HG03097 (cell line): ENCODE data around the gene SRPK2.
"Not testable (repeated sequence)": the region's sequence is repeated elsewhere in the genome, so short reads cannot be mapped to it uniquely, and the experiment has no call there.

Experiments
- ATAC-seq: cut with Tn5 transposase; IDR thresholded peaks from one replicate; pipeline ENCODE4 v1.9.1; 2021; ENCODE audit not compliant: unreplicated experiment, low FRiP score

SRPK2 gene

GRCh38 chr7:105377903-105378302 is 10.8 kb downstream of the SRPK2 start:
- no peak for ATAC-seq

GRCh38 chr7:105376908-105377533 is 11.7 kb downstream of the SRPK2 start:
- ATAC-seq = no peak

- ATAC-seq = no peak
Observed at GRCh38 chr7:105369944-105370343, 18.8 kb downstream of the SRPK2 start.

- ATAC-seq = no peak
Observed at GRCh38 chr7:105367458-105367857, 21.3 kb downstream of the SRPK2 start.

DNA sequence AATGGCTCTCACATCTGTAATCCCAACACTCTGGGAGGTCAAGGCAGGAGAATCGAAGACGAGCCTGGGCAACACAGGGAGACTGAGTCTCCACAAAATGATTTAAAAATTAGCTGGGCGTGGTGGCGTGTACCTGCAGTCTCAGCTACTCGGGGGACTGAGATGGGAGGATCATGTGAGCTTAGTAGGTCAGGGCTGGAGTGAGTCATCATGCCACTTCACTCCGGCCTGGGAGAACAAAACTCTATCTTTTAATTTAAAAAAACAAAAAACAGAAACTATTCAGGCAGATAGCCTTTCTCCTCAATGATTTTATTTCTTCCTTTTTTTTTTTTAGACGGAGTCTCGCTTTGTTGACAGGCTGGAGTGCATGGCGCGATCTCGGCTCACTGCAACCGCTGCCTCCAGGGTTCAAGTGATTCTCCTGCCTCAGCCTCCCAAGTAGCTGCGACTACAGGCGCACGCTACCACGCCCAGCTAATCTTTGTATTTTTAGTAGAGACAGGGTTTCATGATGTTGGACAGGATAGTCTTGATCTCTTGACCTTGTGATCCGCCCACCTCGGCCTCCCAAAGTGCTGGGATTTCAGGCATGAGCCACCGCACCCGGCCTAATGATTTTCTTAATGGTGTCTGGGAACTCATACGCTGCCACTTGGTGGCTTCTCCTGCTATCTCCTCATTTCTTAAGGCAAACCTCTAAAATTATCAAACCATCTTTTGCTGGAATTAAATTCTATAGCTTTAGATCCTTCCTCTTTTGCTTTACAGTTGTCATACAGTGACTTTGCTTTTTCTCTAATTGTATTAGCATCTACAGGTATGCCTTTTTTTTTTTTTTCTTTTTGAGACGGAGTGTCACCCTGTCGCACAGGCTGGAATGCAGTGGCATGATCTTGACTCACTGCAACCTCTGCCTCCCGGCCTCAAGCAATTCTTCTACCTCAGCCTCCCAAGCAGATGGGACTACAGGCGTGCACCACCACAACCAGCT is 22.9 kb downstream of the SRPK2 start:
- ATAC-seq = no peak

GRCh38 chr7:105364684-105365083 is 24.0 kb downstream of the SRPK2 start:
- ATAC-seq = no peak

- ATAC-seq = not testable (repeated sequence)
Observed at GRCh38 chr7:105363657-105364056, 25.1 kb downstream of the SRPK2 start.

- not testable (repeated sequence) for ATAC-seq
Observed at GRCh38 chr7:105362685-105363084, 26.0 kb downstream of the SRPK2 start.

DNA sequence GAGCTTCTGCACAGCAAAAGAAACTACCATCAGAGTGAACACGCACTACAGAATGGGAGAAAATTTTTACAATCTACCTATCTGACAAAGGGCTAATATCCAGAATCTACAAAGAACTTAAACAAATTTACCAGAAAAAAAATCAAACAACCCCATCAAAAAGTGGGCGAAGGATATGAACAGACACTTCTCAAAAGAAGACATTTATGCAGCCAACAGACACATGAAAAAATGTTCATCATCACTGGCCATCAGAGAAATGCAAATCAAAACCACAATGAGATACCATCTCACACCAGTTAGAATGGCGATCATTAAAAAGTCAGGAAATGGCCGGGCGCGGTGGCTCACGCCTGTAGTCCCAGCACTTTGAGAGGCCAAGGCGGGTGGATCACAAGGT is 26.7 kb downstream of the SRPK2 start:
- not testable (repeated sequence) for ATAC-seq

- not testable (repeated sequence) for ATAC-seq
Observed at GRCh38 chr7:105360149-105360548, 28.6 kb downstream of the SRPK2 start.

- no peak for ATAC-seq
Observed at GRCh38 chr7:105355701-105356100, 33.0 kb downstream of the SRPK2 start.

DNA sequence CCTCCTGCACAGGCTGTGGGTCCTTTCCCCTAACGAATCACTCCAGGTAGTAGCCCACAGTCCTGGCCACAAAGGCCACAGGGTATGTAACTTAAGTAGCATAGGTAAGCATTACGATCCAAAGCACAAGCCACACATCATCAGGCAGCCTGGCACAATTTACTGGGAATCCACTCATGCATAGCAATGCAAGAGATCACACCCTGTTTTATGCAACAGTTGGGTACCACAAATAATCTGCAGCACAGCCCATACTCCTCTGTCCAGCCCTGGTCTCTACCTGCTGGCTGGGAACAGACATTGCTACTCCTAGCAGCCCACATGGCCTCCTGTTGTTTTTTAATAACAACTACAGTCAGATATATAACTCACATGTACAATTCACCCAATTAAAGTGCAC is 34.3 kb downstream of the SRPK2 start:
- ATAC-seq = no peak

DNA sequence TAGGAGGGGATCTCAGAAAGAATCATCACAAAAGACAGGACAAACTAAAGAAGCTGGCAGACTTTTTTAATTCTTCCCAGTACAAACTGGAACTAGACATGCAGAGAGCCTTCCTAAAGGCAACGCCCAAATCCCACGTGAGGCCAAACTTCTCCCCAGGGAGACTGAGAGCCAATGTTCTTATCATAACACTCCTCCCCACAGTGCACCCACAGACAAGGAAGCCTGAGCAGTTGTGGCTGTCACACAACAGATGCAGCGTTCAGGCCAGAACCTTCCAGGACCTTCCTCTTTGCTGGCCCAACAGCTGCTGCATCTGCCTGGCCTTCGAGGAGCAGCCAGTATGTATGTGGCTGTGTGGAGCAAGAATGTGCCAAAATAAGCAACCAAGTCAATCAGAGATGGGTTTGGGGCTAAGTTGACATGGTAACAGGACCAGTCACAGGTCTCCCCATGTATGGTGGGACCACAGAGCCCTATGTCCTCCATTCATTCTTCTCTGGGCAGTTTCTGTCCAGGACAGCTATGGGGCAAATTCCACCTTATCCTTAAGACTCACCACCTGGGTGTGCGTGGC is 34.9 kb downstream of the SRPK2 start:
- no peak for ATAC-seq

DNA sequence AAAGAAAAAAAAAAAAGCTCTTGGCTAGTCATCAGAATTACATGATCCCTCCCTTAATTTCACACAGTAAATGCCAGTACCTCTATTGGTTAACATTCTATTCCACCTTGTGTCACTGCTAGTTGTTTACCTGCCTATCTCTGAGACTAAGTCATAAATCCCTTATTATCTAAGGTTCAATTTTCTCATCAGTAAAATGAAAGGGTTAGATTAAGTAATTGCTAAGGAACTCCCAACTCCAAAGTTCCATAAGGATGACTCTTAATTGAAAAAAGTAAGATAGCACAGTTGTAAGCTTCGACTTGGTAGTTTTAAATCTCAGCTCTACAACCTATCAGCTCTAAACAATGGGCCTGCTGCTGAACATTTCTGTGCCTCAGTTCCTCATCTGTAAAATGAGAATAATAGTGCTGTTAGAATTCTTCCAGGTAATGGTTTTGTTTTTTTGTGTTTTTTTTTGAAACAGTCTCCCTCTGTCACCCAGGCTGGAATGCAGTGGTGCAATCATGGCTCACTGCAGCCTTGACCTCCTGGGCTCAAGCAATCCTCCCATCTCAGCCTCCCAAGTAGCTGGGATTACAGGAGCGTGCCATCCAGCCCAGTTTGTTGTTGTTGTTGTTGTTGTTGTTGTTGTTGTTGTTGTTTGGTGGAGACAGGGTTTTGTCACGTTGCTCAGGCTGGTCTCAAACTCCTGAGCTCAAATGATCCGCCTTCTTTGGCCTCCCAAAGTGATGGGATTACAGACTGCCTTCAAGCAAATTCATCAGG is 35.6 kb downstream of the SRPK2 start:
- ATAC-seq = no peak

GRCh38 chr7:105352018-105352612 is 36.6 kb downstream of the SRPK2 start:
- ATAC-seq = peak; percentile 79

DNA sequence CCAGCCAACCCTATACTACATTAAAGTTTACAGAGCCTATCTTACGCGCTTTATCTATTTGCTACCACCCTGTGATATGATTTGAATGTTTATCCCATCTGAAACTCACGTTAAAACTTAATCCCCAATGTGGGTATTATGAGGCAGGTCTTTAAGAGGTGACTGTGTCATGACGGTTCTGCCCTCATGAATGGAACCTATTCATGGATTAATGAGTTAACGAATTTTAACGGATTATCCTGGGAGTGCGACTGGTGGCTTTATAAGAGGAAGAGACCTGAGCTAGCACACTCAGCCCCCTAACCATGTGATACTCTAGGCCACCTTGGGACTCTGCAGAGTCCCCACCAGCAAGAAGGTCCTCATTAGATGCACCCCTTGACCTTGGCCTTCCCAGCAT is 37.8 kb downstream of the SRPK2 start:
- no peak for ATAC-seq

DNA sequence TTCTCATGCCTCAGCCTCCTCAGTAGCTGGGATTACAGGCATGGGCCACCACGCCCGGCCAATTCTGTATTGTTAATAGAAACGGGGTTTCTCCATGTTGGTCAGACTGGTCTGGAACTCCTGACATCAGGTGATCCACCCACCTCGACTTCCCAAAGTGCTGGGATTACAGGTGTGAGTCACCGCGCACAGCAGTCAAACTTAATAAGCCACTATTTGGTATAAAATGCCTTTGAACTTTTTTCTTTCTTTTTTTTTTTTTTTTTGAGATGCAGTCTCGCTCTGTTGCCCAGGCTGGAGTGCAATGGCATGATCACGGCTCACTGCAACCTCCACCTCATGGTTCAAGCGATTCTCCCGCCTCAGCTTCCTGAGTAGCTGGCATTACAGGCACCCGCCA is 40.5 kb downstream of the SRPK2 start:
- ATAC-seq = not testable (repeated sequence)

DNA sequence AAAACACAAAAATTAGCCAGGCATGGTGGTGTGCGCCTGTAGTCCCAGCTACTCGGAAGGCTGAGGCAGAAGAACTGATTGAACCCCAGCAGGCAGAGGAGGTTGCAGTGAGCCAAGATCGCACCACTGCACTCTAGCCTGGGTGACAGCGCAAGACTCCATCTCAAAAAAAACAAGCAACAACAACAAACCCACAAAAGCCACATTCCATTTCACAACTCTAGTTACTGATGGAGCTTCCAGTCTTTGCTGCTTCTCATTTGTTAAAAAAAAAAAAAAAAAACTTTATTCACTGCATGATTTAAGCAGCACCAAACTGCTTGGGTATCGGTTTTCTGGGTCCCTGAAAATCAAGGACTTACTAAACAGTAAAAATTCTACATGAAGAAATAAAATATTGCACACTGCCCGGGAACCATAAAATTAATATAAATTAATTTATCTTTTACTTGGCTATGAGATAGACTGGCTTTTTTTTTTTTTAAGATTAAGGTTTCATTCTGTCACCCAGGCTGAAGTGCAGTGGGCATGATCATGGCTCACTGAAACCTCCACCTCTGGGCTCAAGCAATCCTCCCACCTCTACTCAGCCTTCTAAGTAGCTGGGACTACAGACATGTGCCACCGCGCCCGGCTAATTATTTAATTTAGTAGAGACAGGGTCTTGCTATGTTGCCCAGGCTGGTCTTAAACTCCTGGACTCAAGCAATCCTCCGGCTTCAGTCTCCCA is 42.0 kb downstream of the SRPK2 start:
- no peak for ATAC-seq

GRCh38 chr7:105346138-105346537 is 42.6 kb downstream of the SRPK2 start:
- no peak for ATAC-seq

GRCh38 chr7:105345725-105346124 is 43.0 kb downstream of the SRPK2 start:
- ATAC-seq = no peak
